Thymus (tissue), 11 donors: Measurements from ENCODE around the gene GEMIN2. TPM values are rescaled to one million over a fixed set of nuclear protein-coding genes. Genes with fewer than 3 reads are reported as not detected.
"Not testable (repeated sequence)": the region's sequence is repeated elsewhere in the genome, so short reads cannot be mapped to it uniquely, and the experiment has no call there.

ENCODE experiments used
- DNase-seq, 9 donors: peaks; one replicate each; pipeline ENCODE4 v3.0.0-alpha.2; 2013; ENCODE audit warnings: low spot score in 9 of 9, low read depth in 6 of 9, missing footprints in 1 of 9
- H3K27ac ChIP-seq, 2 donors: one replicate each; pipeline ENCODE4 v1.5.1; 2013; ENCODE audit warnings: control low read depth in 1 of 2, low read depth in 1 of 2, low read length in 1 of 2, mild to moderate bottlenecking in 1 of 2, moderate library complexity in 1 of 2
- H3K27me3 ChIP-seq, 2 donors: one replicate each; pipeline ENCODE4 v1.5.1; 2013; ENCODE audit warnings: low read length in 1 of 2; ENCODE audit not compliant: control insufficient read depth in 2 of 2, insufficient read depth in 1 of 2
- H3K36me3 ChIP-seq, 2 donors: one replicate each; pipeline ENCODE4 v1.5.1; 2013; ENCODE audit warnings: low read length in 1 of 2, mild to moderate bottlenecking in 1 of 2, moderate library complexity in 1 of 2; ENCODE audit not compliant: control insufficient read depth in 2 of 2, insufficient read depth in 2 of 2
- H3K4me1 ChIP-seq, 2 donors: one replicate each; pipeline ENCODE4 v1.5.1; 2013; ENCODE audit warnings: low read length in 2 of 2; ENCODE audit not compliant: control insufficient read depth in 2 of 2, insufficient read depth in 2 of 2
- H3K4me3 ChIP-seq, 2 donors: one replicate each; pipeline ENCODE4 v1.5.1; 2013; ENCODE audit warnings: low read length in 2 of 2, control low read depth in 1 of 2, mild to moderate bottlenecking in 1 of 2
- H3K9me3 ChIP-seq, 2 donors: one replicate each; pipeline ENCODE4 v1.5.1; 2013; ENCODE audit warnings: low read length in 1 of 2, mild to moderate bottlenecking in 1 of 2; ENCODE audit not compliant: control insufficient read depth in 2 of 2, insufficient read depth in 1 of 2
- WGBS: extraction: QIAGEN DNeasy Blood & Tissue Kit; methylation state at CpG from one replicate; pipeline ENCODE4 v1.1.7; 2013; 5-methylcytosine and 5-hydroxymethylcytosine counted together
- polyA plus RNA-seq: library from polyadenylated mRNA; stranded (reverse); fragments of 200-250 nt; gene quantifications from one replicate; pipeline ENCODE4 v1.2.3, GENCODE V29; 2013
- total RNA-seq: library from RNA; stranded (reverse); fragments of 120-200 nt; gene quantifications from one replicate; pipeline ENCODE4 v1.2.4, GENCODE V29; 2013
- donor health status: healthy.

The GEMIN2 gene
- total and polyA plus RNA-seq, 2 donors, result 18.2 to 29.8 TPM

- peaks cover 7 to 18% of the 10 kb centered on the region in 2 donors for H3K36me3 ChIP-seq
- H3K27me3 ChIP-seq, result no peaks in the 10 kb centered on the region
- peaks cover 0 to 13% of the 10 kb centered on the region in 2 donors for H3K9me3 ChIP-seq
- no peak for DNase-seq
- no peak overlapping the region for H3K4me3 ChIP-seq
- 99% methylated on average over 3 of the region's 3 CpGs for WGBS
- H3K27ac ChIP-seq, result no peak overlapping the region
- no peaks in the 10 kb centered on the region for H3K4me1 ChIP-seq
Measured at GRCh38 chr14:39140170-39140569, 26.0 kb downstream of the GEMIN2 start.

- H3K4me3 ChIP-seq, H3K4me1 ChIP-seq, DNase-seq, H3K27me3 ChIP-seq, H3K27ac ChIP-seq: not testable (repeated sequence)
- Histone ChIP-seq H3K36me3 (peaks cover 7 to 18% of the 10 kb centered on the region in 2 donors), H3K9me3 (peaks cover 0 to 13% of the 10 kb centered on the region in 2 donors)
- WGBS, result 88% methylated on average over 1 of the region's 1 CpG
Measured at GRCh38 chr14:39141623-39142022, 27.5 kb downstream of the GEMIN2 start.

- H3K36me3 ChIP-seq, result peaks cover 7 to 10% of the 10 kb centered on the region in 2 donors
- not testable (repeated sequence) for H3K4me3 ChIP-seq, H3K27ac ChIP-seq, DNase-seq, H3K4me1 ChIP-seq, H3K27me3 ChIP-seq
- H3K9me3 ChIP-seq, result peaks cover 0 to 13% of the 10 kb centered on the region in 2 donors
- 91% methylated on average over 2 of the region's 2 CpGs for WGBS
Measured at GRCh38 chr14:39143226-39143625, 29.1 kb downstream of the GEMIN2 start.

- no peak overlapping the region for H3K27ac ChIP-seq
- H3K9me3 ChIP-seq, result peaks cover 0 to 13% of the 10 kb centered on the region in 2 donors
- H3K4me3 ChIP-seq, result no peak overlapping the region
- H3K36me3 ChIP-seq, result peaks cover 3 to 12% of the 10 kb centered on the region in 2 donors
- 88% methylated on average over 7 of the region's 7 CpGs for WGBS
- H3K4me1 ChIP-seq, result no peaks in the 10 kb centered on the region
- H3K27me3 ChIP-seq, result no peaks in the 10 kb centered on the region
- no peak for DNase-seq
Measured at GRCh38 chr14:39145266-39145966, 31.3 kb downstream of the GEMIN2 start.

- H3K4me3 ChIP-seq, result no peak overlapping the region
- H3K9me3 ChIP-seq, result no peaks in the 10 kb centered on the region
- peaks cover 18 to 44% of the 10 kb centered on the region in 2 donors for H3K36me3 ChIP-seq
- no peak for DNase-seq
- 93% methylated on average over 9 of the region's 9 CpGs for WGBS
- no peak overlapping the region for H3K27ac ChIP-seq
- no peaks in the 10 kb centered on the region for H3K27me3 ChIP-seq
- H3K4me1 ChIP-seq, result no peaks in the 10 kb centered on the region
Measured at GRCh38 chr14:39154594-39155189, 40.6 kb downstream of the GEMIN2 start.

- H3K27ac ChIP-seq, result no peak overlapping the region
- no peaks in the 10 kb centered on the region for H3K4me1 ChIP-seq
- peaks cover 34 to 57% of the 10 kb centered on the region in 2 donors for H3K36me3 ChIP-seq
- no peaks in the 10 kb centered on the region for H3K9me3 ChIP-seq
- WGBS, result over 99% methylated on average over 6 of the region's 6 CpGs
- H3K4me3 ChIP-seq, result no peak overlapping the region
- no peak for DNase-seq
- no peaks in the 10 kb centered on the region for H3K27me3 ChIP-seq
Measured at GRCh38 chr14:39157491-39157890, 43.4 kb downstream of the GEMIN2 start.

- H3K36me3 ChIP-seq, result peaks cover 31 to 54% of the 10 kb centered on the region in 2 donors
- no peak for DNase-seq
- H3K4me3 ChIP-seq, result no peak overlapping the region
- H3K27me3 ChIP-seq, result no peaks in the 10 kb centered on the region
- no peak overlapping the region for H3K27ac ChIP-seq
- H3K9me3 ChIP-seq, result no peaks in the 10 kb centered on the region
- H3K4me1 ChIP-seq, result no peaks in the 10 kb centered on the region
- WGBS, result 89% methylated on average over 6 of the region's 6 CpGs
Measured at GRCh38 chr14:39158222-39158858, 44.2 kb downstream of the GEMIN2 start.

- no peak for DNase-seq
- WGBS, result 97% methylated on average over 1 of the region's 1 CpG
- Histone ChIP-seq H3K9me3 (no peaks in the 10 kb centered on the region), H3K4me1 (no peaks in the 10 kb centered on the region), H3K27ac (no peak overlapping the region), H3K27me3 (no peaks in the 10 kb centered on the region), H3K36me3 (peaks cover 31 to 50% of the 10 kb centered on the region in 2 donors), H3K4me3 (no peak overlapping the region)
Measured at GRCh38 chr14:39160494-39160893, 46.4 kb downstream of the GEMIN2 start.

GRCh38 chr14:39167797-39168320 is 53.7 kb downstream of the GEMIN2 start:
- H3K4me1 ChIP-seq, result peaks cover 4 to 11% of the 10 kb centered on the region in 2 donors
- not testable (repeated sequence) for H3K27me3 ChIP-seq, DNase-seq, H3K36me3 ChIP-seq, H3K4me3 ChIP-seq, H3K27ac ChIP-seq, H3K9me3 ChIP-seq
- WGBS, result 94% methylated on average over 10 of the region's 10 CpGs
